IMR-90 (cell line): ENCODE results near the gene ALKBH6.
"Not testable (repeated sequence)": the region's sequence is repeated elsewhere in the genome, so short reads cannot be mapped to it uniquely, and the experiment has no call there.

ENCODE experiments used
- CEBPB ChIP-seq: IDR thresholded peaks from 2 replicates; pipeline ENCODE4 v1.6.1; 2012; ENCODE audit warnings: low read depth, low read length, improper control_type of control experiment
- CTCF ChIP-seq: conservative IDR thresholded peaks from 2 replicates; pipeline ENCODE4 v1.5.1; 2012; ENCODE audit warnings: mild to moderate bottlenecking, low read depth, low read length, improper control_type of control experiment
- MAFK ChIP-seq: IDR thresholded peaks from 2 replicates; pipeline ENCODE4 v1.6.1; 2012; ENCODE audit warnings: low read depth, low read length, improper control_type of control experiment
- MXI1 ChIP-seq: IDR thresholded peaks from 2 replicates; pipeline ENCODE4 v1.6.1; 2012; ENCODE audit warnings: low read depth, mild to moderate bottlenecking, low read length, moderate library complexity, borderline replicate concordance
- NFE2L2 ChIP-seq: fragments of 150-350 bp; IDR thresholded peaks from 2 replicates; pipeline ENCODE4 v1.6.1; 2016; ENCODE audit warnings: low read depth, mild to moderate bottlenecking, low read length
- POLR2A ChIP-seq: IDR thresholded peaks from 2 replicates; pipeline ENCODE4 v1.6.1; 2012; ENCODE audit warnings: mild to moderate bottlenecking, low read depth, low read length
- RAD21 ChIP-seq: IDR thresholded peaks from 2 replicates; pipeline ENCODE4 v1.6.1; 2012; ENCODE audit warnings: low read length, improper control_type of control experiment
- RCOR1 ChIP-seq: IDR thresholded peaks from 2 replicates; pipeline ENCODE4 v1.6.1; 2012; ENCODE audit warnings: mild to moderate bottlenecking, low read length, improper control_type of control experiment; ENCODE audit not compliant: insufficient replicate concordance
- RFX5 ChIP-seq: IDR thresholded peaks from 2 replicates; pipeline ENCODE4 v1.8.0; 2012; ENCODE audit warnings: low read depth, mild to moderate bottlenecking, low read length, moderate library complexity
- SMC3 ChIP-seq: fragments of 150-350 bp; IDR thresholded peaks from 2 replicates; pipeline ENCODE4 v1.6.1; 2016; ENCODE audit warnings: low read depth, mild to moderate bottlenecking, antibody characterized with exemption, low read length, moderate library complexity
- USF2 ChIP-seq: fragments of 150-350 bp; IDR thresholded peaks from 2 replicates; pipeline ENCODE4 v1.6.1; 2017; ENCODE audit warnings: mild to moderate bottlenecking, antibody characterized with exemption, low read length, low read depth
- TF ChIP-seq, protein P1 (sequence below): fragments of 150-350 bp; IDR thresholded peaks from 2 replicates; pipeline ENCODE4 v1.6.1; 2016; ENCODE audit warnings: low read depth, mild to moderate bottlenecking, low read length, moderate library complexity, borderline replicate concordance

DNA sequence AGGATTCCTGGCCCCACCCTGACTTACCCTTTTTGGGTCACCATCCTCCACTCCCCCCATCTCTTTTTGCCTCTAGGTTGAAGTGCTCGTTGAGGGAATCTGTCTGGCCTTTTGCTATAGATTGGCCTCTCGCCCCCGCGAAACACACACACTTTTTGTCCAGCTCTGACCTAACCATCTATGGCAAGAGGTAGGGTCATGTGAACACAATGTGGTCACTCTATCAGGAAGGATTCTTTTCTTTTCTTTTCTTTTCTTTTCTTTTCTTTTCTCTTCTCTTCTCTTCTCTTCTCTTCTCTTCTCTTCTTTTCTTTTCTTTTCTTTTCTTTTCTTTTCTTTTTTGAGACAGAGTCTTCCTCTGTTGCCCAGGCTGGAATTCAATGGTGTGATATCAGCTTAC is 33.0 kb downstream of the ALKBH6 start:
- TF ChIP-seq CTCF, POLR2A, RAD21, MXI1, SMC3, RFX5, USF2, MAFK, RCOR1, CEBPB, NFE2L2: not testable (repeated sequence)
- TF ChIP-seq, protein P1, sequence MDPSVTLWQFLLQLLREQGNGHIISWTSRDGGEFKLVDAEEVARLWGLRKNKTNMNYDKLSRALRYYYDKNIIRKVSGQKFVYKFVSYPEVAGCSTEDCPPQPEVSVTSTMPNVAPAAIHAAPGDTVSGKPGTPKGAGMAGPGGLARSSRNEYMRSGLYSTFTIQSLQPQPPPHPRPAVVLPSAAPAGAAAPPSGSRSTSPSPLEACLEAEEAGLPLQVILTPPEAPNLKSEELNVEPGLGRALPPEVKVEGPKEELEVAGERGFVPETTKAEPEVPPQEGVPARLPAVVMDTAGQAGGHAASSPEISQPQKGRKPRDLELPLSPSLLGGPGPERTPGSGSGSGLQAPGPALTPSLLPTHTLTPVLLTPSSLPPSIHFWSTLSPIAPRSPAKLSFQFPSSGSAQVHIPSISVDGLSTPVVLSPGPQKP = not testable (repeated sequence)
